Measurements from ENCODE around the gene MIXL1. TPM values are rescaled to one million over a fixed set of nuclear protein-coding genes. Genes with fewer than 3 reads are reported as not detected.

Gene MIXL1
- total and polyA plus RNA-seq, 2 of the 13 experiments (the other 11 are each of a cell fraction or from before 2014, with no cell fraction given) = 7.6 to 18.5 TPM

DNA sequence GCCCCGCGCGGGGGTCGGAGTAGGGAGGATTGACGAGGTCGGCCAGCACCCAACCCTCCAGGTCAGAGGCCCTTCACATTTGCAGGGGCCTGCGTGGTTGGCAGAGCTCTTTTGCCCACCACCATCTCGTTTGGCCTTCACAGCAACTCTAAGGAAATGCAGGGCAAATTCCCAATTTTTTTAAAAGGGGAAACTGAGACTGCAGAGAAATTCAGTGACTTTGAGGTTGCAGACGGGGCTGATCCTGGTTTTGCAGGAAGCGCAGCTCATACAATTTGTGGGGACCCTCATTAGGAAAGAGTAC lies 36.5 kb upstream of the MIXL1 start (continued):
- TF ChIP-seq, protein P1, sequence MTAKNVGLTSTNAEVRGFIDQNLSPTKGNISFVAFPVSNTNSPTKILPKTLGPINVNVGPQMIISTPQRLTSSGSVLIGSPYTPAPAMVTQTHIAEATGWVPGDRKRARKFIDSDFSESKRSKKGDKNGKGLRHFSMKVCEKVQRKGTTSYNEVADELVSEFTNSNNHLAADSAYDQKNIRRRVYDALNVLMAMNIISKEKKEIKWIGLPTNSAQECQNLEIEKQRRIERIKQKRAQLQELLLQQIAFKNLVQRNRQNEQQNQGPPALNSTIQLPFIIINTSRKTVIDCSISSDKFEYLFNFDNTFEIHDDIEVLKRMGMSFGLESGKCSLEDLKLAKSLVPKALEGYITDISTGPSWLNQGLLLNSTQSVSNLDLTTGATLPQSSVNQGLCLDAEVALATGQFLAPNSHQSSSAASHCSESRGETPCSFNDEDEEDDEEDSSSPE (CRISPR knock-in tag; IDR thresholded peaks at IDR 0.05) = no peak; the same call in 1 of the 2 replicates
- TF ChIP-seq, protein P2, sequence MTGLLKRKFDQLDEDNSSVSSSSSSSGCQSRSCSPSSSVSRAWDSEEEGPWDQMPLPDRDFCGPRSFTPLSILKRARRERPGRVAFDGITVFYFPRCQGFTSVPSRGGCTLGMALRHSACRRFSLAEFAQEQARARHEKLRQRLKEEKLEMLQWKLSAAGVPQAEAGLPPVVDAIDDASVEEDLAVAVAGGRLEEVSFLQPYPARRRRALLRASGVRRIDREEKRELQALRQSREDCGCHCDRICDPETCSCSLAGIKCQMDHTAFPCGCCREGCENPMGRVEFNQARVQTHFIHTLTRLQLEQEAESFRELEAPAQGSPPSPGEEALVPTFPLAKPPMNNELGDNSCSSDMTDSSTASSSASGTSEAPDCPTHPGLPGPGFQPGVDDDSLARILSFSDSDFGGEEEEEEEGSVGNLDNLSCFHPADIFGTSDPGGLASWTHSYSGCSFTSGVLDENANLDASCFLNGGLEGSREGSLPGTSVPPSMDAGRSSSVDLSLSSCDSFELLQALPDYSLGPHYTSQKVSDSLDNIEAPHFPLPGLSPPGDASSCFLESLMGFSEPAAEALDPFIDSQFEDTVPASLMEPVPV (CRISPR knock-in tag; IDR thresholded peaks at IDR 0.05) = 0 out of 2 replicates have a peak, but pooled peaks have one; percentile 9
- TF ChIP-seq PHF21A (CRISPR knock-in tag; IDR thresholded peaks at IDR 0.05) = peak; percentile 18; the same call in 1 of the 2 replicates
- no peak for TF ChIP-seq HOXA7 (CRISPR knock-in tag; IDR thresholded peaks at IDR 0.05)
- no peak for TF ChIP-seq U2AF1 (optimal IDR thresholded peaks at IDR 0.05; ENCODE audit: low read depth, low read length)
- TF ChIP-seq ZFY (CRISPR knock-in tag; IDR thresholded peaks at IDR 0.05) = peak; percentile 66; the same call in 1 of the 2 replicates
- TF ChIP-seq, protein P3, sequence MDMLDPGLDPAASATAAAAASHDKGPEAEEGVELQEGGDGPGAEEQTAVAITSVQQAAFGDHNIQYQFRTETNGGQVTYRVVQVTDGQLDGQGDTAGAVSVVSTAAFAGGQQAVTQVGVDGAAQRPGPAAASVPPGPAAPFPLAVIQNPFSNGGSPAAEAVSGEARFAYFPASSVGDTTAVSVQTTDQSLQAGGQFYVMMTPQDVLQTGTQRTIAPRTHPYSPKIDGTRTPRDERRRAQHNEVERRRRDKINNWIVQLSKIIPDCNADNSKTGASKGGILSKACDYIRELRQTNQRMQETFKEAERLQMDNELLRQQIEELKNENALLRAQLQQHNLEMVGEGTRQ (IDR thresholded peaks at IDR 0.05; ENCODE audit: low read depth, low read length) = no peak
- TF ChIP-seq, protein P3 (CRISPR knock-in tag; IDR thresholded peaks at IDR 0.05; ENCODE audit: borderline replicate concordance) = no peak
- TF ChIP-seq, protein P4, sequence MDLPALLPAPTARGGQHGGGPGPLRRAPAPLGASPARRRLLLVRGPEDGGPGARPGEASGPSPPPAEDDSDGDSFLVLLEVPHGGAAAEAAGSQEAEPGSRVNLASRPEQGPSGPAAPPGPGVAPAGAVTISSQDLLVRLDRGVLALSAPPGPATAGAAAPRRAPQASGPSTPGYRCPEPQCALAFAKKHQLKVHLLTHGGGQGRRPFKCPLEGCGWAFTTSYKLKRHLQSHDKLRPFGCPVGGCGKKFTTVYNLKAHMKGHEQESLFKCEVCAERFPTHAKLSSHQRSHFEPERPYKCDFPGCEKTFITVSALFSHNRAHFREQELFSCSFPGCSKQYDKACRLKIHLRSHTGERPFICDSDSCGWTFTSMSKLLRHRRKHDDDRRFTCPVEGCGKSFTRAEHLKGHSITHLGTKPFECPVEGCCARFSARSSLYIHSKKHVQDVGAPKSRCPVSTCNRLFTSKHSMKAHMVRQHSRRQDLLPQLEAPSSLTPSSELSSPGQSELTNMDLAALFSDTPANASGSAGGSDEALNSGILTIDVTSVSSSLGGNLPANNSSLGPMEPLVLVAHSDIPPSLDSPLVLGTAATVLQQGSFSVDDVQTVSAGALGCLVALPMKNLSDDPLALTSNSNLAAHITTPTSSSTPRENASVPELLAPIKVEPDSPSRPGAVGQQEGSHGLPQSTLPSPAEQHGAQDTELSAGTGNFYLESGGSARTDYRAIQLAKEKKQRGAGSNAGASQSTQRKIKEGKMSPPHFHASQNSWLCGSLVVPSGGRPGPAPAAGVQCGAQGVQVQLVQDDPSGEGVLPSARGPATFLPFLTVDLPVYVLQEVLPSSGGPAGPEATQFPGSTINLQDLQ (CRISPR knock-in tag; IDR thresholded peaks at IDR 0.05) = no peak
- no peak for TF ChIP-seq SP5 (CRISPR knock-in tag; IDR thresholded peaks at IDR 0.05; ENCODE audit: borderline replicate concordance, low read depth)
- TF ChIP-seq TAF1 (CRISPR knock-in tag; IDR thresholded peaks at IDR 0.05) = no peak
- no peak for TF ChIP-seq ZMAT3 (CRISPR knock-in tag; conservative IDR thresholded peaks at IDR 0.05)
- TF ChIP-seq, protein P5, sequence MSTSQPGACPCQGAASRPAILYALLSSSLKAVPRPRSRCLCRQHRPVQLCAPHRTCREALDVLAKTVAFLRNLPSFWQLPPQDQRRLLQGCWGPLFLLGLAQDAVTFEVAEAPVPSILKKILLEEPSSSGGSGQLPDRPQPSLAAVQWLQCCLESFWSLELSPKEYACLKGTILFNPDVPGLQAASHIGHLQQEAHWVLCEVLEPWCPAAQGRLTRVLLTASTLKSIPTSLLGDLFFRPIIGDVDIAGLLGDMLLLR (CRISPR knock-in tag; IDR thresholded peaks at IDR 0.05) = no peak
- no peak for TF ChIP-seq ZNF569 (CRISPR knock-in tag; IDR thresholded peaks at IDR 0.05; ENCODE audit: borderline replicate concordance)
- no peak for TF ChIP-seq JDP2 (CRISPR knock-in tag; IDR thresholded peaks at IDR 0.05; ENCODE audit: borderline replicate concordance)
- no peak for TF ChIP-seq FOXO1 (CRISPR knock-in tag; IDR thresholded peaks at IDR 0.05)
- TF ChIP-seq MLLT10 (CRISPR knock-in tag; IDR thresholded peaks at IDR 0.05) = no peak
- TF ChIP-seq ZIK1 (CRISPR knock-in tag; IDR thresholded peaks at IDR 0.05; ENCODE audit: borderline replicate concordance, low read depth) = no peak
- TF ChIP-seq ATF7 (IDR thresholded peaks at IDR 0.05) = no peak
- 0 out of 2 replicates have a peak, but pooled peaks have one; percentile 1 for TF ChIP-seq ATF7 (CRISPR knock-in tag; IDR thresholded peaks at IDR 0.05)
- no peak for TF ChIP-seq ZNF468 (CRISPR knock-in tag; IDR thresholded peaks at IDR 0.05)
